KMS-11 (cell line): ENCODE measurements around the gene NCS1.

Experiments used
- H2AFZ ChIP-seq: fragments of 200-600 bp; sonication (generic); 2 replicates; pipeline ENCODE4 v1.6.1; 2016; ENCODE audit warnings: antibody characterized with exemption, mixed run types, low read depth
- H3K27ac ChIP-seq: fragments of 200-600 bp; sonication (generic); 2 replicates; pipeline ENCODE4 v1.6.1; 2016; ENCODE audit warnings: mild to moderate bottlenecking, mixed run types
- H3K27me3 ChIP-seq: fragments of 200-600 bp; sonication (generic); 2 replicates; pipeline ENCODE4 v1.6.1; 2017; ENCODE audit warnings: mild to moderate bottlenecking, low read depth, mixed run types, moderate library complexity; ENCODE audit not compliant: insufficient read depth
- H3K36me3 ChIP-seq: fragments of 200-600 bp; sonication (generic); 2 replicates; pipeline ENCODE4 v1.6.1; 2017; ENCODE audit warnings: mild to moderate bottlenecking, mixed run types; ENCODE audit not compliant: insufficient read depth
- H3K4me1 ChIP-seq: fragments of 200-600 bp; sonication (generic); 2 replicates; pipeline ENCODE4 v1.6.1; 2016; ENCODE audit warnings: mild to moderate bottlenecking, low read depth, mixed run types; ENCODE audit not compliant: poor library complexity, severe bottlenecking
- H3K4me2 ChIP-seq: fragments of 200-600 bp; sonication (generic); 2 replicates; pipeline ENCODE4 v1.7.0; 2016; ENCODE audit warnings: mild to moderate bottlenecking, mixed run types
- H3K4me3 ChIP-seq: fragments of 200-600 bp; sonication (generic); IDR thresholded peaks from 2 replicates; pipeline ENCODE4 v1.6.1; 2017; ENCODE audit warnings: low read depth, low read length, mixed read lengths; ENCODE audit not compliant: insufficient read depth
- H3K79me2 ChIP-seq: fragments of 200-600 bp; sonication (generic); 2 replicates; pipeline ENCODE4 v1.6.1; 2016; ENCODE audit warnings: low read depth, mixed run types; ENCODE audit not compliant: insufficient read depth
- H3K9ac ChIP-seq: fragments of 200-600 bp; sonication (generic); 2 replicates; pipeline ENCODE4 v1.6.1; 2016; ENCODE audit warnings: mild to moderate bottlenecking, mixed run types
- H4K20me1 ChIP-seq: fragments of 200-600 bp; sonication (generic); 2 replicates; pipeline ENCODE4 v1.6.1; 2016; ENCODE audit warnings: mild to moderate bottlenecking, mixed run types; ENCODE audit not compliant: insufficient read depth
- CTCF ChIP-seq: fragments of 200-600 bp; sonication (generic); conservative IDR thresholded peaks from 2 replicates; pipeline ENCODE4 v1.6.1; 2017; ENCODE audit warnings: low read depth, mild to moderate bottlenecking, antibody characterized with exemption, low read length, moderate library complexity, mixed read lengths

Gene NCS1

GRCh38 chr9:130171226-130172148 is 717 bp upstream of the NCS1 start:
- Histone ChIP-seq H3K4me1 (no peaks in the 10 kb centered on the region), H3K4me3 (no peak overlapping the region), H3K4me2 (peak overlapping the region; percentile 77), H3K9ac (peak overlapping the region; percentile 25; the same call in 1 of the 2 replicates), H3K36me3 (no peaks in the 10 kb centered on the region), H2AFZ (peak overlapping the region; percentile 73), H3K79me2 (no peaks in the 10 kb centered on the region), H3K27me3 (peaks cover 5% of the 10 kb centered on the region; the same call in 1 of the 2 replicates), H3K27ac (no peak overlapping the region), H4K20me1 (no peaks in the 10 kb centered on the region)
- TF ChIP-seq CTCF, result no peak

- 0 out of 2 replicates have a peak overlapping the region, but pooled peaks have one; percentile 21 for H3K4me2 ChIP-seq
- peaks cover 5% of the 10 kb centered on the region; the same call in 1 of the 2 replicates for H3K27me3 ChIP-seq
- H3K4me1 ChIP-seq, result no peaks in the 10 kb centered on the region
- TF ChIP-seq CTCF, result no peak
- H3K27ac ChIP-seq, result no peak overlapping the region
- no peak overlapping the region for H3K9ac ChIP-seq
- no peaks in the 10 kb centered on the region for H3K79me2 ChIP-seq
- no peaks in the 10 kb centered on the region for H3K36me3 ChIP-seq
- H3K4me3 ChIP-seq, result no peak overlapping the region
- H2AFZ ChIP-seq, result no peak overlapping the region
- H4K20me1 ChIP-seq, result no peaks in the 10 kb centered on the region
Measured at GRCh38 chr9:130172858-130173665, 858 bp downstream of the NCS1 start.

DNA sequence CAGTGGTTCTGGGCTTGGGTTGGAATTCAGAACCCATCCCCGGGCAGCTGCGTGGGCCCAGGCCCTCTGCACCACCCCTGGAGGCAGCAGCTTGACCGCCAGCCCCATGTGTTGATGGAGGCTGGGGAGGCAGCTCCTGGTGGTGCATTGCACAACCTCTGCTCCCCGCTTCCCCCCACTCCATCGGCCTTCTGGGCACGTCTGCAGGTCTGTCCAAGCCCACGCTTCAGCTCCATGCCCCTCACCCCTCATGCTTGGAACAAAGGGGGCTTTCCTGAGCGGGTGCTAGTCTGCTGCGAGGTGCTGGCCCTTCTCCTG is 1.4 kb downstream of the NCS1 start:
- no peak overlapping the region for H3K9ac ChIP-seq

More for the DNA sequence above, 1.4 kb downstream of the NCS1 start:
- Histone ChIP-seq H3K27ac (no peak overlapping the region), H3K36me3 (no peaks in the 10 kb centered on the region), H4K20me1 (no peaks in the 10 kb centered on the region), H3K27me3 (peaks cover 3% of the 10 kb centered on the region; the same call in 1 of the 2 replicates), H3K4me3 (no peak overlapping the region), H3K4me1 (no peaks in the 10 kb centered on the region), H2AFZ (no peak overlapping the region), H3K4me2 (no peak overlapping the region), H3K79me2 (no peaks in the 10 kb centered on the region)
- no peak for TF ChIP-seq CTCF
